ENCODE data around the gene RPS16. TPM values are rescaled to one million over a fixed set of nuclear protein-coding genes. Genes with fewer than 3 reads are reported as not detected.

Gene RPS16
- total and polyA plus RNA-seq, 2 of the 13 experiments (the other 11 are each of a cell fraction or from before 2014, with no cell fraction given): 488 to 2,583 TPM

GRCh38 chr19:39403331-39404312 lies 32.1 kb downstream of the RPS16 start:
- peaks cover 17% of the 10 kb centered on the region; the same call in 1 of the 2 replicates for H4K20me1 ChIP-seq (ENCODE audit: insufficient read depth, low read length)
- TF ChIP-seq NFE2L2 (IDR thresholded peaks at IDR 0.05; ENCODE audit: low read length) (peak; percentile 55; the same call in 1 of the 2 replicates), ZBTB33 (CRISPR knock-in tag; IDR thresholded peaks at IDR 0.05) (peak; percentile 9; the same call in 1 of the 2 replicates), ZNF646 (CRISPR knock-in tag; IDR thresholded peaks at IDR 0.05) (no peak), ZBTB8A (CRISPR knock-in tag; IDR thresholded peaks at IDR 0.05; ENCODE audit: borderline replicate concordance, low read depth) (no peak), SRSF4 (IDR thresholded peaks at IDR 0.05; ENCODE audit: low read depth, low read length, poor library complexity, severe bottlenecking) (no peak), CENPX (CRISPR knock-in tag; IDR thresholded peaks at IDR 0.05) (no peak), DRAP1 (CRISPR knock-in tag; IDR thresholded peaks at IDR 0.05) (no peak), MAFG (CRISPR knock-in tag; IDR thresholded peaks at IDR 0.05) (no peak), E2F2 (CRISPR knock-in tag; IDR thresholded peaks at IDR 0.05; ENCODE audit: borderline replicate concordance) (no peak), ZNF251 (CRISPR knock-in tag; IDR thresholded peaks at IDR 0.05) (no peak), ELF3 (CRISPR knock-in tag; IDR thresholded peaks at IDR 0.05) (no peak), MAFK (conservative IDR thresholded peaks at IDR 0.05 in 1 of 2, IDR thresholded peaks at IDR 0.05 in 1 of 2; ENCODE audit: low read length in 2 of 2) (peak; percentile 20 to 36; a peak in 3 of 4 replicates)
- H3K27me3 ChIP-seq (ENCODE audit: control insufficient read depth in 1 of 2, insufficient read depth in 2 of 2, low read length in 2 of 2): no peaks in the 10 kb centered on the region; a peak in 1 of 5 replicates
- H3K36me3 ChIP-seq (replicated peaks in 1 of 2; ENCODE audit: control insufficient read depth in 1 of 2, insufficient read depth in 2 of 2, low read length in 2 of 2): peaks cover 0 to 3% of the 10 kb centered on the region in 2 experiments; a peak in 1 of 5 replicates
- H3K4me1 ChIP-seq (ENCODE audit: insufficient read depth, low read length): peaks cover 68% of the 10 kb centered on the region
- 0 out of 2 replicates have a peak overlapping the region, but pooled peaks have one; percentile 24 for H3K9ac ChIP-seq (ENCODE audit: insufficient read depth, low read depth, low read length)
- peak overlapping the region; percentile 98 for H3K27ac ChIP-seq (ENCODE audit: extremely low read length, insufficient read depth, low read length)
- BruUV-seq (replicated peaks): no TSS peak
- no peak for ATAC-seq
- H2AFZ ChIP-seq (ENCODE audit: low read length): no peak overlapping the region
- no peak overlapping the region for H3K4me2 ChIP-seq (ENCODE audit: low read depth, low read length)
- in situ Hi-C loops (cut with HindIII; ENCODE audit: extremely low pct_ligation_motif_present, low pct_unique_long_range_greater_than_20kb) (no loop called here), intact Hi-C loops (cut with micrococcal nuclease; ENCODE audit: unreplicated experiment) (loop anchor here (5.0 kb wide), 1 partner anchor 1039 kb away; the partner anchor contains the start of gene SERTAD3)
- POLR2A ChIA-PET: interaction anchor here (5.8 kb wide), 1 partner anchor 12 kb away, joined by 43 read pairs; the partner anchor contains the start of genes MED29 and PAF1
- H3K4me3 ChIP-seq (replicated peaks in 1 of 3; ENCODE audit: insufficient read depth in 1 of 3, low read depth in 2 of 3, low read length in 3 of 3): no peak overlapping the region
- CTCF ChIA-PET (ENCODE audit: low intra/inter-chr PET ratio, low total read pairs): no interaction called here
- 92% methylated on average over 29 of the region's 43 CpGs for WGBS (ENCODE audit: low lambda C conversion rate)
- H3K9me3 ChIP-seq (ENCODE audit: low read length): no peaks in the 10 kb centered on the region
- no peak for FAIRE-seq
- DNase-seq (ENCODE audit: low spot score): no peak
- peaks cover 19% of the 10 kb centered on the region for H3K79me2 ChIP-seq (ENCODE audit: insufficient read depth, low read length)

All from HepG2 (cell line).